GM12873 (cell line): ENCODE data around the gene GPRC6A.

Source experiments
- CTCF ChIP-seq: IDR thresholded peaks from 2 replicates; pipeline ENCODE4 v1.5.1; 2012; ENCODE audit warnings: low read depth, mild to moderate bottlenecking, moderate library complexity, low read length, control low read depth; ENCODE audit not compliant: insufficient read depth; ENCODE audit errors: missing control alignments

Gene GPRC6A

GRCh38 chr6:116828983-116829382 is at the start of gene GPRC6A:
TSS of gene GPRC6A (minus strand) at chr6:116829083. CDS start at chr6:116829013, 70 bp downstream.
- no peak for TF ChIP-seq CTCF

GRCh38 chr6:116877743-116878142 is 48.9 kb upstream of the GPRC6A start:
- no peak for TF ChIP-seq CTCF

GRCh38 chr6:116876635-116877611 is 48.0 kb upstream of the GPRC6A start, which contains the start of gene RFX6:
TSS of gene RFX6 (plus strand) at chr6:116877242. CDS start at chr6:116877276, 34 bp downstream.
- TF ChIP-seq CTCF: no peak

GRCh38 chr6:116876107-116876506 is 47.2 kb upstream of the GPRC6A start:
- no peak for TF ChIP-seq CTCF

GRCh38 chr6:116872771-116873170 is 43.9 kb upstream of the GPRC6A start:
- TF ChIP-seq CTCF: no peak

GRCh38 chr6:116866281-116866871 is 37.5 kb upstream of the GPRC6A start:
- no peak for TF ChIP-seq CTCF

GRCh38 chr6:116859264-116859663 is 30.4 kb upstream of the GPRC6A start:
- no peak for TF ChIP-seq CTCF
